IMR-90 (cell line): Measurements from ENCODE around the gene SPIN1.

ENCODE experiments used
- BHLHE40 ChIP-seq: fragments of 150-350 bp; IDR thresholded peaks from 2 replicates; pipeline ENCODE4 v1.6.1; 2016; ENCODE audit warnings: mild to moderate bottlenecking, low read depth, low read length
- CEBPB ChIP-seq: IDR thresholded peaks from 2 replicates; pipeline ENCODE4 v1.6.1; 2012; ENCODE audit warnings: low read depth, low read length, improper control_type of control experiment
- CTCF ChIP-seq: conservative IDR thresholded peaks from 2 replicates; pipeline ENCODE4 v1.5.1; 2012; ENCODE audit warnings: mild to moderate bottlenecking, low read depth, low read length, improper control_type of control experiment
- MAFK ChIP-seq: IDR thresholded peaks from 2 replicates; pipeline ENCODE4 v1.6.1; 2012; ENCODE audit warnings: low read depth, low read length, improper control_type of control experiment
- MXI1 ChIP-seq: IDR thresholded peaks from 2 replicates; pipeline ENCODE4 v1.6.1; 2012; ENCODE audit warnings: low read depth, mild to moderate bottlenecking, low read length, moderate library complexity, borderline replicate concordance
- NFE2L2 ChIP-seq: fragments of 150-350 bp; IDR thresholded peaks from 2 replicates; pipeline ENCODE4 v1.6.1; 2016; ENCODE audit warnings: low read depth, mild to moderate bottlenecking, low read length
- POLR2A ChIP-seq: IDR thresholded peaks from 2 replicates; pipeline ENCODE4 v1.6.1; 2012; ENCODE audit warnings: mild to moderate bottlenecking, low read depth, low read length
- RAD21 ChIP-seq: IDR thresholded peaks from 2 replicates; pipeline ENCODE4 v1.6.1; 2012; ENCODE audit warnings: low read length, improper control_type of control experiment
- RCOR1 ChIP-seq: IDR thresholded peaks from 2 replicates; pipeline ENCODE4 v1.6.1; 2012; ENCODE audit warnings: mild to moderate bottlenecking, low read length, improper control_type of control experiment; ENCODE audit not compliant: insufficient replicate concordance
- RFX5 ChIP-seq: IDR thresholded peaks from 2 replicates; pipeline ENCODE4 v1.8.0; 2012; ENCODE audit warnings: low read depth, mild to moderate bottlenecking, low read length, moderate library complexity
- SMC3 ChIP-seq: fragments of 150-350 bp; IDR thresholded peaks from 2 replicates; pipeline ENCODE4 v1.6.1; 2016; ENCODE audit warnings: low read depth, mild to moderate bottlenecking, antibody characterized with exemption, low read length, moderate library complexity
- USF2 ChIP-seq: fragments of 150-350 bp; IDR thresholded peaks from 2 replicates; pipeline ENCODE4 v1.6.1; 2017; ENCODE audit warnings: mild to moderate bottlenecking, antibody characterized with exemption, low read length, low read depth

- TF ChIP-seq RAD21, result no peak
- TF ChIP-seq RFX5, result no peak
- TF ChIP-seq CTCF, result no peak
- peak; percentile 16; the same call in 1 of the 2 replicates for TF ChIP-seq SMC3
- TF ChIP-seq CEBPB, result peak; percentile 80
- no peak for TF ChIP-seq POLR2A
- no peak for TF ChIP-seq BHLHE40
- peak; percentile 47; the same call in 1 of the 2 replicates for TF ChIP-seq MAFK
- TF ChIP-seq USF2, result 0 out of 2 replicates have a peak, but pooled peaks have one; percentile 34
- no peak for TF ChIP-seq NFE2L2
- no peak for TF ChIP-seq RCOR1
- TF ChIP-seq MXI1, result 0 out of 2 replicates have a peak, but pooled peaks have one; percentile 20
These were observed 89.1 kb downstream of the SPIN1 start for GRCh38 chr9:88477300-88477751.
